Prostate gland (tissue), 2 donors: Measurements from ENCODE around the gene RUVBL1. TPM values are rescaled to one million over a fixed set of nuclear protein-coding genes. Genes with fewer than 3 reads are reported as not detected.
A peak's percentile ranks its signal among the peaks of the same experiment; 100 is the strongest.

Experiments used
- DNase-seq: peaks from one replicate; pipeline ENCODE4 v3.0.0-alpha.2; 2019; ENCODE audit warnings: low spot score
- H3K27ac ChIP-seq, 2 donors: fragments of 200-600 bp; sonication (generic); 2 replicates each; pipeline ENCODE4 v1.5.1; 2017 to 2019
- H3K27me3 ChIP-seq: fragments of 200-600 bp; sonication (generic); replicated peaks from 2 replicates; pipeline ENCODE4 v1.5.1; 2019; ENCODE audit not compliant: insufficient read depth
- H3K36me3 ChIP-seq, 2 donors: fragments of 200-600 bp; sonication (generic); 1 replicate in 1 of 2; 2 replicates in 1 of 2; pipeline versions ENCODE4 v1.5.1 to v1.8.1; 2017 to 2019
- H3K4me1 ChIP-seq: fragments of 200-600 bp; sonication (generic); replicated peaks from 2 replicates; pipeline ENCODE4 v1.5.1; 2019
- H3K4me3 ChIP-seq, 2 donors: fragments of 200-600 bp; sonication (generic); 2 replicates each; pipeline ENCODE4 v1.5.1; 2017 to 2019
- H3K9me3 ChIP-seq: fragments of 200-600 bp; sonication (generic); 2 replicates; pipeline ENCODE4 v1.5.1; 2017
- CTCF ChIP-seq, 4 experiments: fragments of 200-600 bp in 2 of 4; fragments of 450-650 bp in 2 of 4; sonication (generic) in 2 of 4; IDR thresholded peaks; 1 replicate in 3 of 4; 2 replicates in 1 of 4; pipeline ENCODE4 v1.5.1; 2016 to 2019; ENCODE audit warnings: antibody characterized with exemption in 4 of 4, mild to moderate bottlenecking in 2 of 4, moderate library complexity in 2 of 4
- POLR2A ChIP-seq: fragments of 450-650 bp; IDR thresholded peaks from one replicate; pipeline ENCODE4 v1.6.1; 2016; ENCODE audit warnings: antibody characterized with exemption, mild to moderate bottlenecking
- POLR2AphosphoS5 ChIP-seq: sonication (generic); formaldehyde crosslinking; IDR thresholded peaks from one replicate; pipeline ENCODE4 v1.6.1; 2017; ENCODE audit warnings: antibody characterized with exemption
- WGBS: methylation state at CpG from one replicate; pipeline ENCODE4 v1.1.5; 2018; 5-methylcytosine and 5-hydroxymethylcytosine counted together
- intact Hi-C: fragments of 100-400 bp; cut with DNase I; formaldehyde crosslinking; loops from one replicate; pipeline ENCODE4 v1.14.2; 2022
- total RNA-seq, 2 donors: library from RNA; depleted of rRNA; stranded (reverse); fragments of >200 nt; gene quantifications; one replicate each; pipeline ENCODE4 v1.1.0, GENCODE V29; 2016

RUVBL1 gene
- total RNA-seq, 2 donors from 2014 or later = 24.0 to 28.1 TPM

- intact Hi-C loops = no loop called here
- H3K36me3 ChIP-seq = peaks cover 1 to 24% of the 10 kb centered on the region in 2 donors
- no peak for DNase-seq
- H3K27ac ChIP-seq = no peak overlapping the region
- no peaks in the 10 kb centered on the region for H3K27me3 ChIP-seq
- no peaks in the 10 kb centered on the region for H3K9me3 ChIP-seq
- H3K4me3 ChIP-seq = no peak overlapping the region
- 85% methylated on average over 11 of the region's 11 CpGs for WGBS
- TF ChIP-seq CTCF (IDR thresholded peaks at IDR 0.05) (no peak), POLR2AphosphoS5 (no peak), POLR2A (no peak)
- H3K4me1 ChIP-seq = no peaks in the 10 kb centered on the region
Observed at GRCh38 chr3:128071771-128072453, 51.7 kb downstream of the RUVBL1 start.

GRCh38 chr3:128070898-128071591 lies 52.6 kb downstream of the RUVBL1 start:
- TF ChIP-seq POLR2AphosphoS5 = no peak
- TF ChIP-seq CTCF (IDR thresholded peaks at IDR 0.05) = no peak
- TF ChIP-seq POLR2A = no peak
- Histone ChIP-seq H3K27ac (no peak overlapping the region), H3K4me1 (no peaks in the 10 kb centered on the region), H3K36me3 (peaks cover 4 to 33% of the 10 kb centered on the region in 2 donors), H3K4me3 (no peak overlapping the region), H3K9me3 (no peaks in the 10 kb centered on the region), H3K27me3 (no peaks in the 10 kb centered on the region)
- no peak for DNase-seq
- intact Hi-C loops = no loop called here
- WGBS = 80% methylated on average over 13 of the region's 13 CpGs

GRCh38 chr3:128069271-128069670 lies 54.3 kb downstream of the RUVBL1 start:
- WGBS = 89% methylated on average over 15 of the region's 15 CpGs
- TF ChIP-seq POLR2AphosphoS5 (no peak), CTCF (IDR thresholded peaks at IDR 0.05) (no peak), POLR2A (no peak)
- Histone ChIP-seq H3K27me3 (no peaks in the 10 kb centered on the region), H3K27ac (no peak overlapping the region), H3K4me3 (no peak overlapping the region), H3K4me1 (no peaks in the 10 kb centered on the region), H3K9me3 (no peaks in the 10 kb centered on the region), H3K36me3 (peaks cover 11 to 41% of the 10 kb centered on the region in 2 donors)
- intact Hi-C loops = no loop called here
- DNase-seq = no peak

GRCh38 chr3:128068156-128068620 lies 55.4 kb downstream of the RUVBL1 start:
- Histone ChIP-seq H3K27me3 (no peaks in the 10 kb centered on the region), H3K27ac (no peak overlapping the region), H3K9me3 (no peaks in the 10 kb centered on the region), H3K4me3 (no peak overlapping the region), H3K36me3 (peaks cover 14 to 41% of the 10 kb centered on the region in 2 donors), H3K4me1 (no peaks in the 10 kb centered on the region)
- intact Hi-C loops = no loop called here
- 78% methylated on average over 8 of the region's 8 CpGs for WGBS
- TF ChIP-seq POLR2A (no peak), CTCF (IDR thresholded peaks at IDR 0.05) (peak in 3 of 4 experiments; percentile 28 to 50 (median 44))
- DNase-seq = no peak
